C4-2B (cell line): ENCODE data around the gene PRM1.

Source experiments
- H3K27ac ChIP-seq: fragments of 450-650 bp; 2 replicates; pipeline ENCODE4 v1.5.1; 2017
- CTCF ChIP-seq: fragments of 450-650 bp; conservative IDR thresholded peaks from 2 replicates; pipeline ENCODE4 v1.5.1; 2017; ENCODE audit warnings: mild to moderate bottlenecking
- ZFX ChIP-seq: fragments of 450-650 bp; IDR thresholded peaks from 2 replicates; pipeline ENCODE4 v1.6.1; 2017

PRM1 gene

GRCh38 chr16:11320170-11320569 lies 39.0 kb upstream of the PRM1 start:
- TF ChIP-seq CTCF (no peak), ZFX (no peak)
- H3K27ac ChIP-seq: no peak overlapping the region

DNA sequence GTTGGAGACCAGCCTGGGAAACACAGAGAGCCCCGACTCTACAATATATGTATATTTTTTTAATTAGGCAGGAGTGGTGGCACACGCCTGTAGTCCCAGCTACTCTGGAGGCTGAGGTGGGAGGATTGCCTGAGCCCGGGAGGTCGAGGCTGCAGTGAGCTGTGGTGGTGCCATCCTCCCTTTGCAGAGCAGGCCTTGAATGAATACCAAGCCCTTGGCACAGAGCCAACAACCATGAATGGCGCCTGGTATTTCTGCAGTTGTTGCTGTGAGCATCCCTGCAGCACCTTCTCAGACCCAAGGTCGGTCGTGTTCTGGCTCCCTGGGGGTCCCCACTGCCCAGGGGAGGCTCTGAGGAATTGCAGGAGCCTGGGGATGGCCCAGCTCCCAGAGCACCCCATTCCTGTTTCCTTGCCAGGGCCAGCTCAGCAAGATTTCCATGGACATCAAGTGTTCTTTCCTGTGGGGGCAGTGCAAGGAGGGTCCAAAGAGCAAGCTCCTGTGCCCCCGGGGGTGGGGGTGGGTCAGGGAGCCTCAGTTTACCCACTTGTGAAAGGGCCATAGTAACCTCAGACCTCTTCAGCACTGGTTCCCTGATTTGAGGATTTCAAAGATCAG lies 38.5 kb upstream of the PRM1 start:
- TF ChIP-seq ZFX (no peak), CTCF (no peak)
- H3K27ac ChIP-seq: no peak overlapping the region

- TF ChIP-seq CTCF (no peak), ZFX (no peak)
- H3K27ac ChIP-seq: no peak overlapping the region
Observed at GRCh38 chr16:11318817-11319216, 37.7 kb upstream of the PRM1 start.

GRCh38 chr16:11316331-11317015 lies 35.3 kb upstream of the PRM1 start:
- TF ChIP-seq ZFX (no peak), CTCF (no peak)
- H3K27ac ChIP-seq: no peak overlapping the region

DNA sequence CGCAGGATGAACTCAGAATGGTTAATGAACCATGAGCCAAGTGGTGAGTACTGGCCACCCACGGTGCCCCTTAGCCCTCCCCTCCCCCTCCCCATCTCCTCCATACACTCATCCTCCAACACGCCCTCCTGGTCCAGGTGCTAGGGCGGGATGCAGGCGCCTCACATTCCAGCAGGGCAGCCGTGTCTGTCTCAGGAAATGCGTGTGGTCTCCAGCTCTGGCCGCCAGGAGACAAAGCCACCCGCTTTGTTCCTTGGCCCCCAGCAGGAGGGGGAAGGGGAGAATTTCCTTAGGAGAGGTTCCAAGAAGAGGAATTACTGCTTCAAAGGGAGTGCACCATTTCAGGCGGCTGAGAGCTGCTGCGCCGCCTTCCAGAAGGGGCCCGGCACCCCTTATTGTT lies 34.4 kb upstream of the PRM1 start:
- TF ChIP-seq ZFX (no peak), CTCF (no peak)

GRCh38 chr16:11314309-11314894 lies 33.3 kb upstream of the PRM1 start:
- no peak overlapping the region for H3K27ac ChIP-seq
- TF ChIP-seq CTCF (no peak), ZFX (no peak)

More for the DNA sequence above, 34.4 kb upstream of the PRM1 start:
- H3K27ac ChIP-seq: no peak overlapping the region

DNA sequence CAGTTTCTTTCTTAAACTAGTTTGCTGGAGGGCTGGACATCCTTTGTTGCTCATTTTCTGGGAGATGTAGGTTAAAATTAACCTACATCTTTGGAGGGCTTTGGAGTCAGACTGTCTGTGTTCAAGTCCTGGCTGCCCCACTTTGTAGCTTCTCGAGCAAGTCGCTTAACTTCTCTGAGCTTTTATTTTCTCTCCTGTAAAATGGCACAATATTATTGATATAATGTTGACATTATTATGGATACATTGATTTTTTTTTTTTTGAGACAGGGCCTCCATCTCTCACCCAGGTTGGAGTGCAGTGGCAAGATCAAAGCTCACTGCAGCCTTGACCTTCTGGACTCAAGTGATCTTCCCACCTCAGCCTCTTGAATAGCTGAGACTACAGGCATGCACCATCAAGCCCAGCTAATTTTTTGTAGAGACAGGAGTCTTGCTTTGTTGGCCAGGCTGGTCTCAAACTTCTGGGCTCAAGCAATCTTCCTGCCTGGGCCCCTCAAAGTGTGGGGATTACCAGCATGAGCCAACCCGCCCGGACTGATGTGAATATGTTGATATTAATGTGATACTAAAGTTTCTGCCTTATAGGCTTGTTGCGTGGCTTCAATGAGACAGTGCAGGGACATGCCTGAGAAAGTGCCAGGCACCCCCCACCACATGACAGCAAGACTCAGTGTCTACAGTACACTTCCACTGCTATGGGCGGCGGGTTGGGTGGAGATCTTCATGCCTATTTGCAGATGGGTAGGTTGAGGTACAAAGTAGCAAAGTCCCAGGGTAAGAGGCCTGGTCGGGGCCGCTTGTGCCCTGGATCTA lies 32.6 kb upstream of the PRM1 start:
- no peak for TF ChIP-seq CTCF
- no peak for TF ChIP-seq ZFX
- H3K27ac ChIP-seq: no peak overlapping the region
